Measurements from ENCODE around the gene HS3ST1.

HS3ST1 gene

GRCh38 chr4:11436084-11436483 lies 7.4 kb upstream of the HS3ST1 start:
- H3K27me3 ChIP-seq: peaks cover 18% of the 10 kb centered on the region
- H3K4me1 ChIP-seq (ENCODE audit: control insufficient read depth in 1 of 2, insufficient read depth in 1 of 2, low read depth in 1 of 2, low read length in 1 of 2): peaks cover 0 to 7% of the 10 kb centered on the region in 2 experiments
- TF ChIP-seq, protein P1, sequence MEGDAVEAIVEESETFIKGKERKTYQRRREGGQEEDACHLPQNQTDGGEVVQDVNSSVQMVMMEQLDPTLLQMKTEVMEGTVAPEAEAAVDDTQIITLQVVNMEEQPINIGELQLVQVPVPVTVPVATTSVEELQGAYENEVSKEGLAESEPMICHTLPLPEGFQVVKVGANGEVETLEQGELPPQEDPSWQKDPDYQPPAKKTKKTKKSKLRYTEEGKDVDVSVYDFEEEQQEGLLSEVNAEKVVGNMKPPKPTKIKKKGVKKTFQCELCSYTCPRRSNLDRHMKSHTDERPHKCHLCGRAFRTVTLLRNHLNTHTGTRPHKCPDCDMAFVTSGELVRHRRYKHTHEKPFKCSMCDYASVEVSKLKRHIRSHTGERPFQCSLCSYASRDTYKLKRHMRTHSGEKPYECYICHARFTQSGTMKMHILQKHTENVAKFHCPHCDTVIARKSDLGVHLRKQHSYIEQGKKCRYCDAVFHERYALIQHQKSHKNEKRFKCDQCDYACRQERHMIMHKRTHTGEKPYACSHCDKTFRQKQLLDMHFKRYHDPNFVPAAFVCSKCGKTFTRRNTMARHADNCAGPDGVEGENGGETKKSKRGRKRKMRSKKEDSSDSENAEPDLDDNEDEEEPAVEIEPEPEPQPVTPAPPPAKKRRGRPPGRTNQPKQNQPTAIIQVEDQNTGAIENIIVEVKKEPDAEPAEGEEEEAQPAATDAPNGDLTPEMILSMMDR (IDR thresholded peaks at IDR 0.05): no peak
- no peaks in the 10 kb centered on the region for H3K36me3 ChIP-seq
- no peaks in the 10 kb centered on the region for H3K9me3 ChIP-seq
- no peak overlapping the region for H3K4me3 ChIP-seq (ENCODE audit: low read depth in 1 of 2, low read length in 1 of 2)
- no peak overlapping the region for H3K27ac ChIP-seq

- H3K4me1 ChIP-seq (ENCODE audit: control insufficient read depth in 1 of 2, insufficient read depth in 1 of 2, low read depth in 1 of 2, low read length in 1 of 2): peaks cover 0 to 7% of the 10 kb centered on the region in 2 experiments
- TF ChIP-seq, protein P1 (IDR thresholded peaks at IDR 0.05): no peak
- no peak overlapping the region for H3K27ac ChIP-seq
- H3K4me3 ChIP-seq (ENCODE audit: low read depth in 1 of 2, low read length in 1 of 2): no peak overlapping the region
- H3K27me3 ChIP-seq: peaks cover 23% of the 10 kb centered on the region
- no peaks in the 10 kb centered on the region for H3K36me3 ChIP-seq
- H3K9me3 ChIP-seq: no peaks in the 10 kb centered on the region
Observed at GRCh38 chr4:11435557-11435956, 6.9 kb upstream of the HS3ST1 start.

- Histone ChIP-seq H3K4me1 (ENCODE audit: control insufficient read depth in 1 of 2, insufficient read depth in 1 of 2, low read depth in 1 of 2, low read length in 1 of 2) (peaks cover 6 to 12% of the 10 kb centered on the region in 2 experiments), H3K27me3 (peaks cover 67% of the 10 kb centered on the region), H3K4me3 (ENCODE audit: low read depth in 1 of 2, low read length in 1 of 2) (no peak overlapping the region), H3K36me3 (no peaks in the 10 kb centered on the region), H3K27ac (no peak overlapping the region), H3K9me3 (no peaks in the 10 kb centered on the region)
- TF ChIP-seq, protein P1 (IDR thresholded peaks at IDR 0.05): no peak
Observed at GRCh38 chr4:11431111-11431510, 2.4 kb upstream of the HS3ST1 start.

DNA sequence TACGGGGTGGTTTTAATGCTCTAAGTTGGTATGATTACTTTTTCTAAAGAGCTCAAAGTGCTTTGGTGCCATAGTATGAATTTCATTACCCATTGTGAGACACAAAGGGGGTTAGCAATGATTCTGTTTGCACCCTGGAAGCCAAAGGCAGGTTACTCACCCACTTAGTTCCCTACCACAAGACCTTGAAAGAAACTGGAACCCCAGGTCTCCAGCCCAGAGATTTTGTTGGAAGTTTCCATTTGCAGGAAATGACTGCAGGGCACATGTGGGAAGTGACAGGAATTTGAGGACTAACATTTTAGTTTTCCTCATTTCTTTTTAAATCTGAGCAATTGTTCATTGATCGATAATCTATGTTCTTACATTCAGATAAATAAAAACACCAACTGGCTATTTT lies 1.8 kb upstream of the HS3ST1 start:
- Histone ChIP-seq H3K27ac (no peak overlapping the region), H3K4me3 (ENCODE audit: low read depth in 1 of 2, low read length in 1 of 2) (no peak overlapping the region), H3K9me3 (no peaks in the 10 kb centered on the region)

DNA sequence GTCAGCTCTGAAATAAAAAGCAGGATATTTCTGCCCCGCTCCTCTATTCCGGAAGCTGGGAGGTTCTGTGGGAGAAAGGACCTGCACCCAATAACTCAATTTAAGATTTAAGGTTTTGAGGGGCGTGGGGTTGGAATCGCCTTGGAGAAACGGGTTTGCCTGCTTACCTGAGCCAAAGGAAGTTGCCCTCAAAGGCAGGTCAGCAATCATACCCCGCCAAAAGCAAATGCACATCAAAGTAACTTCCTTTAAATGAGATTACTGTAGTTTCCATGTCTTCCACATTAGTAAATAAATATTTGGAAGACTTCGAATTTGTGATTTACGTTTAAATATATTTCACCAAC lies 978 bp upstream of the HS3ST1 start:
- peaks cover 6 to 12% of the 10 kb centered on the region in 2 experiments for H3K4me1 ChIP-seq (ENCODE audit: control insufficient read depth in 1 of 2, insufficient read depth in 1 of 2, low read depth in 1 of 2, low read length in 1 of 2)
- no peak overlapping the region for H3K27ac ChIP-seq

More for the DNA sequence above, 1.8 kb upstream of the HS3ST1 start:
- Histone ChIP-seq H3K27me3 (peaks cover 73% of the 10 kb centered on the region), H3K4me1 (ENCODE audit: control insufficient read depth in 1 of 2, insufficient read depth in 1 of 2, low read depth in 1 of 2, low read length in 1 of 2) (peaks cover 6 to 12% of the 10 kb centered on the region in 2 experiments), H3K36me3 (no peaks in the 10 kb centered on the region)
- TF ChIP-seq, protein P1 (IDR thresholded peaks at IDR 0.05): no peak

More for the DNA sequence above, 978 bp upstream of the HS3ST1 start:
- Histone ChIP-seq H3K4me3 (ENCODE audit: low read depth in 1 of 2, low read length in 1 of 2) (no peak overlapping the region), H3K9me3 (no peaks in the 10 kb centered on the region), H3K27me3 (peaks cover 73% of the 10 kb centered on the region), H3K36me3 (no peaks in the 10 kb centered on the region)
- TF ChIP-seq, protein P1 (IDR thresholded peaks at IDR 0.05): no peak

Measured in neutrophil (primary cell).